Sigmoid colon (tissue), 7 donors: ENCODE results near the gene FGF2. TPM values are rescaled to one million over a fixed set of nuclear protein-coding genes. Genes with fewer than 3 reads are reported as not detected.

Source experiments
- DNase-seq: peaks from one replicate; pipeline ENCODE4 v3.0.0-alpha.2; 2019
- H3K27ac ChIP-seq, 4 donors: fragments of 200-600 bp; sonication (generic); one replicate each; pipeline ENCODE4 v1.5.1; 2016 to 2019; ENCODE audit warnings: mild to moderate bottlenecking in 1 of 4
- H3K27me3 ChIP-seq, 3 donors: fragments of 200-600 bp; sonication (generic); one replicate each; pipeline ENCODE4 v1.5.1; 2019; ENCODE audit warnings: mild to moderate bottlenecking in 1 of 3
- H3K36me3 ChIP-seq, 4 donors: fragments of 200-600 bp; sonication (generic); one replicate each; pipeline ENCODE4 v1.5.1; 2016 to 2019
- H3K4me1 ChIP-seq, 4 donors: fragments of 200-600 bp; sonication (generic); one replicate each; pipeline ENCODE4 v1.5.1; 2017 to 2019
- H3K4me3 ChIP-seq, 4 donors: fragments of 200-600 bp; sonication (generic); one replicate each; pipeline ENCODE4 v1.5.1; 2017 to 2019; ENCODE audit warnings: mild to moderate bottlenecking in 2 of 4, moderate library complexity in 1 of 4
- H3K9me3 ChIP-seq, 4 donors: fragments of 200-600 bp in 3 of 4; sonication (generic) in 3 of 4; one replicate each; pipeline versions ENCODE4 v1.5.1 to v1.6.1; 2013 to 2019
- CTCF ChIP-seq, 4 experiments: fragments of 450-650 bp in 3 of 4; fragments of 200-600 bp in 1 of 4; IDR thresholded peaks; one replicate each; pipeline ENCODE4 v1.5.1; 2016 to 2019; ENCODE audit warnings: antibody characterized with exemption in 4 of 4, mild to moderate bottlenecking in 3 of 4, moderate library complexity in 2 of 4
- EP300 ChIP-seq, 4 donors: sonication (generic); formaldehyde crosslinking; IDR thresholded peaks; one replicate each; pipeline ENCODE4 v1.6.1; 2017; ENCODE audit warnings: antibody characterized with exemption in 4 of 4
- POLR2A ChIP-seq, 2 donors: fragments of 450-650 bp; IDR thresholded peaks; one replicate each; pipeline ENCODE4 v1.6.1; 2016; ENCODE audit warnings: antibody characterized with exemption in 2 of 2, mild to moderate bottlenecking in 2 of 2, moderate library complexity in 2 of 2
- POLR2AphosphoS5 ChIP-seq, 4 donors: sonication (generic); formaldehyde crosslinking; IDR thresholded peaks; one replicate each; pipeline ENCODE4 v1.6.1; 2017; ENCODE audit warnings: antibody characterized with exemption in 4 of 4
- WGBS, 2 donors: extraction: QIAGEN DNeasy Blood & Tissue Kit; methylation state at CpG; one replicate each; pipeline ENCODE4 v1.1.7; 2013; 5-methylcytosine and 5-hydroxymethylcytosine counted together
- intact Hi-C: fragments of 100-400 bp; cut with DNase I; formaldehyde crosslinking; loops from one replicate; pipeline ENCODE4 v1.15.1; 2023
- polyA plus RNA-seq, 3 donors: library from polyadenylated mRNA; stranded (reverse); fragments of 200-250 nt; gene quantifications; one replicate each; pipeline ENCODE4 v1.2.3, GENCODE V29; 2013
- total RNA-seq, 4 donors: library from RNA; depleted of rRNA; stranded (reverse); fragments of >200 nt; gene quantifications; one replicate each; pipeline ENCODE4 v1.1.0, GENCODE V29; 2016
- donor health status: healthy with polysubstance abuse.
- donor health status: Bipolar disorder and iron deficiency.
- donor health status: healthy.

FGF2 gene
- total and polyA plus RNA-seq, 7 donors = 0.46 to 54.7 (median 37.4) TPM

DNA sequence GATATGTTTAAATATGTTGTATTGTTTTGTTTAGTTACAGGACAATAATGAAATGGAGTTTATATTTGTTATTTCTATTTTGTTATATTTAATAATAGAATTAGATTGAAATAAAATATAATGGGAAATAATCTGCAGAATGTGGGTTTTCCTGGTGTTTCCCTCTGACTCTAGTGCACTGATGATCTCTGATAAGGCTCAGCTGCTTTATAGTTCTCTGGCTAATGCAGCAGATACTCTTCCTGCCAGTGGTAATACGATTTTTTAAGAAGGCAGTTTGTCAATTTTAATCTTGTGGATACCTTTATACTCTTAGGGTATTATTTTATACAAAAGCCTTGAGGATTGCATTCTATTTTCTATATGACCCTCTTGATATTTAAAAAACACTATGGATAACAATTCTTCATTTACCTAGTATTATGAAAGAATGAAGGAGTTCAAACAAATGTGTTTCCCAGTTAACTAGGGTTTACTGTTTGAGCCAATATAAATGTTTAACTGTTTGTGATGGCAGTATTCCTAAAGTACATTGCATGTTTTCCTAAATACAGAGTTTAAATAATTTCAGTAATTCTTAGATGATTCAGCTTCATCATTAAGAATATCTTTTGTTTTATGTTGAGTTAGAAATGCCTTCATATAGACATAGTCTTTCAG lies 68.8 kb downstream of the FGF2 start:
- 73% methylated on average over 1 of the region's 1 CpG for WGBS, 2 donors

DNA sequence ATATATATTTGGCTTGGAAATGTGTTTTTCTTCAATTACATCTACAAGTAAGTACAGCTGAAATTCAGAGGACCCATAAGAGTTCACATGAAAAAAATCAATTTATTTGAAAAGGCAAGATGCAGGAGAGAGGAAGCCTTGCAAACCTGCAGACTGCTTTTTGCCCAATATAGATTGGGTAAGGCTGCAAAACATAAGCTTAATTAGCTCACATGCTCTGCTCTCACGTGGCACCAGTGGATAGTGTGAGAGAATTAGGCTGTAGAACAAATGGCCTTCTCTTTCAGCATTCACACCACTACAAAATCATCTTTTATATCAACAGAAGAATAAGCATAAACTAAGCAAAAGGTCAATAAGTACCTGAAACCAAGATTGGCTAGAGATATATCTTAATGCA lies 69.6 kb downstream of the FGF2 start:
- peaks cover 0 to 18% (median 6%) of the 10 kb centered on the region in 4 donors for H3K4me1 ChIP-seq
- H3K4me3 ChIP-seq = no peak overlapping the region
- no peak overlapping the region for H3K27ac ChIP-seq
- no peak for DNase-seq
- intact Hi-C loops = no loop called here
- peaks cover 0 to 41% (median 0%) of the 10 kb centered on the region in 4 donors for H3K36me3 ChIP-seq
- H3K27me3 ChIP-seq = no peaks in the 10 kb centered on the region
- no peaks in the 10 kb centered on the region for H3K9me3 ChIP-seq
- 84 to 90% methylated on average over 1 of the region's 1 CpG for WGBS, 2 donors
- TF ChIP-seq POLR2A (IDR thresholded peaks at IDR 0.05) (no peak), EP300 (IDR thresholded peaks at IDR 0.05) (no peak), CTCF (IDR thresholded peaks at IDR 0.05) (no peak), POLR2AphosphoS5 (IDR thresholded peaks at IDR 0.05) (no peak)

More for the DNA sequence above, 68.8 kb downstream of the FGF2 start:
- TF ChIP-seq POLR2AphosphoS5 (IDR thresholded peaks at IDR 0.05) (no peak), EP300 (IDR thresholded peaks at IDR 0.05) (no peak), POLR2A (IDR thresholded peaks at IDR 0.05) (no peak), CTCF (IDR thresholded peaks at IDR 0.05) (no peak)
- no peak for DNase-seq
- no peak overlapping the region for H3K4me3 ChIP-seq
- intact Hi-C loops = no loop called here
- peaks cover 0 to 41% (median 0%) of the 10 kb centered on the region in 4 donors for H3K36me3 ChIP-seq
- H3K4me1 ChIP-seq = peaks cover 0 to 13% (median 6%) of the 10 kb centered on the region in 4 donors
- H3K9me3 ChIP-seq = no peaks in the 10 kb centered on the region
- H3K27ac ChIP-seq = no peak overlapping the region
- H3K27me3 ChIP-seq = no peaks in the 10 kb centered on the region

GRCh38 chr4:122898370-122899150 lies 71.9 kb downstream of the FGF2 start:
- Histone ChIP-seq H3K4me3 (no peak overlapping the region), H3K9me3 (no peaks in the 10 kb centered on the region), H3K36me3 (peaks cover 0 to 23% (median 0%) of the 10 kb centered on the region in 4 donors), H3K27ac (no peak overlapping the region), H3K27me3 (no peaks in the 10 kb centered on the region), H3K4me1 (peaks cover 0 to 24% (median 6%) of the 10 kb centered on the region in 4 donors)
- WGBS, 2 donors = 64 to 80% methylated on average over 2 of the region's 2 CpGs
- intact Hi-C loops = no loop called here
- DNase-seq = no peak
- no peak for TF ChIP-seq POLR2AphosphoS5 (IDR thresholded peaks at IDR 0.05)
- TF ChIP-seq CTCF (IDR thresholded peaks at IDR 0.05) = no peak
- no peak for TF ChIP-seq EP300 (IDR thresholded peaks at IDR 0.05)
- no peak for TF ChIP-seq POLR2A (IDR thresholded peaks at IDR 0.05)

DNA sequence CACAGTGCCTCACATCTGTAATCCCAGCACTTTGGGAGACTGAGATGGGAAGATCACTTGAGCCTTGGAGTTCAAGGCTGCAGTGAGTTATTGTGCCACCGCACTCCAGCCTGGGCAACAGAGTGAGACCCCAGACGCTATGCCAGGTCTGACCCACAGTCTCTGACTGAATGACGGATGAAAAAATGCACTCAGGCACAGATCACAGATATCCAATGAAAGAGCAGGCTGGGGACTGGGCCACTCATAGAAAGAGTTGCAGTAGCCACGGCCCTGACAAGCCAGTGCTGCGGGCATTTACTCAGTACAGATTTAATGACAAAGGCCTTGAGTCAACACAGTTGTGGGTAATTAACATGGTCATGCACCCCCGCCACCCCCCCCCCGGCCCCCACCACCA lies 73.1 kb downstream of the FGF2 start:
- intact Hi-C loops = no loop called here
- no peaks in the 10 kb centered on the region for H3K9me3 ChIP-seq
- DNase-seq = no peak
- H3K36me3 ChIP-seq = peaks cover 0 to 12% (median 0%) of the 10 kb centered on the region in 4 donors
- H3K4me3 ChIP-seq = no peak overlapping the region
- no peak for TF ChIP-seq CTCF (IDR thresholded peaks at IDR 0.05)
- no peak for TF ChIP-seq POLR2A (IDR thresholded peaks at IDR 0.05)
- no peak for TF ChIP-seq POLR2AphosphoS5 (IDR thresholded peaks at IDR 0.05)
- no peak for TF ChIP-seq EP300 (IDR thresholded peaks at IDR 0.05)
- 82 to 98% methylated on average over 7 of the region's 7 CpGs for WGBS, 2 donors
- no peak overlapping the region for H3K27ac ChIP-seq
- H3K4me1 ChIP-seq = peaks cover 0 to 24% (median 6%) of the 10 kb centered on the region in 4 donors
- no peaks in the 10 kb centered on the region for H3K27me3 ChIP-seq
